Measurements from ENCODE around the gene EDRF1. TPM values are rescaled to one million over a fixed set of nuclear protein-coding genes. Genes with fewer than 3 reads are reported as not detected.

Gene EDRF1
- total RNA-seq, 4 donors from 2014 or later: 7.8 to 22.1 (median 15.8) TPM

- no peak overlapping the region for H3K27ac ChIP-seq
- H3K4me3 ChIP-seq: no peak overlapping the region
- no peak for TF ChIP-seq POLR2AphosphoS5 (IDR thresholded peaks at IDR 0.05)
- no peak for TF ChIP-seq CTCF (IDR thresholded peaks at IDR 0.05)
- no peak for TF ChIP-seq POLR2A (IDR thresholded peaks at IDR 0.05)
- TF ChIP-seq EP300 (IDR thresholded peaks at IDR 0.05): no peak
- H3K27me3 ChIP-seq: no peaks in the 10 kb centered on the region
- H3K4me1 ChIP-seq: no peaks in the 10 kb centered on the region
- peaks cover 25 to 100% of the 10 kb centered on the region in 2 donors for H3K36me3 ChIP-seq
- WGBS, 2 donors (ENCODE audit: low coverage in 1 of 2): 92 to 100% methylated on average over 1 of the region's 1 CpG
- ATAC-seq: no peak
- no peaks in the 10 kb centered on the region for H3K9me3 ChIP-seq
Observed at GRCh38 chr10:125734148-125734547, 14.6 kb downstream of the EDRF1 start.

- Histone ChIP-seq H3K4me3 (no peak overlapping the region), H3K4me1 (no peaks in the 10 kb centered on the region), H3K27me3 (no peaks in the 10 kb centered on the region), H3K27ac (no peak overlapping the region), H3K9me3 (no peaks in the 10 kb centered on the region), H3K36me3 (peaks cover 19 to 100% of the 10 kb centered on the region in 2 donors)
- no peak for ATAC-seq
- TF ChIP-seq POLR2AphosphoS5 (IDR thresholded peaks at IDR 0.05) (no peak), EP300 (IDR thresholded peaks at IDR 0.05) (no peak), POLR2A (IDR thresholded peaks at IDR 0.05) (no peak), CTCF (IDR thresholded peaks at IDR 0.05) (no peak)
- 67 to 100% methylated on average over 1 of the region's 1 CpG for WGBS, 2 donors (ENCODE audit: low coverage in 1 of 2)
Observed at GRCh38 chr10:125734823-125735222, 15.3 kb downstream of the EDRF1 start.

DNA sequence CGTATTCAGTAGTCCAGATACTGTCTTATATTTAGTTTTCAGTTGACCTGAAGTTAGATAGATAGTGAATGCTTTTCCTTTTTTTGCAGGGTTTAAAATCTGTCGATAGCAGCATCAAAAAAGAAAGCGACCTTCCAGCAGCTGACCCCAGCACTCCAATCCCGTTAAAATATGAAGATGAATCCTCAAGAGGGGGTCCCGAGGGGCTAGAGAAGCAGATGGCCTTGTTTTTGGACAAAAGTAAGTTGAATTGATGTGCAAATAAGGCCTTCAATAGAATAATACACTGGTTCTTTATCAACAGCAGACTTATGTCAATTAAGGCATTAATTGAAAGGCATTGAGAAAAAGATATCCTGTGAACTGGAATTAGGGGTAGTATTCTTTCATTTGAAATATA, 18.7 kb downstream of the EDRF1 start:
- Histone ChIP-seq H3K27me3 (no peaks in the 10 kb centered on the region), H3K9me3 (no peaks in the 10 kb centered on the region), H3K4me3 (no peak overlapping the region), H3K36me3 (peaks cover 10 to 95% of the 10 kb centered on the region in 2 donors), H3K27ac (no peak overlapping the region), H3K4me1 (no peaks in the 10 kb centered on the region)
- TF ChIP-seq POLR2AphosphoS5 (IDR thresholded peaks at IDR 0.05) (no peak), CTCF (IDR thresholded peaks at IDR 0.05) (no peak), EP300 (IDR thresholded peaks at IDR 0.05) (no peak), POLR2A (IDR thresholded peaks at IDR 0.05) (no peak)
- no peak for ATAC-seq
- WGBS, 2 donors (ENCODE audit: low coverage in 1 of 2): 75 to 78% methylated on average over 4 to 5 of the region's 5 CpGs

GRCh38 chr10:125739994-125740679, 20.6 kb downstream of the EDRF1 start:
- no peaks in the 10 kb centered on the region for H3K9me3 ChIP-seq
- H3K4me3 ChIP-seq: no peak overlapping the region
- H3K4me1 ChIP-seq: no peaks in the 10 kb centered on the region
- H3K27ac ChIP-seq: no peak overlapping the region
- WGBS, 2 donors (ENCODE audit: low coverage in 1 of 2): 82 to 87% methylated on average over 7 of the region's 7 CpGs
- no peak for ATAC-seq
- TF ChIP-seq POLR2A (IDR thresholded peaks at IDR 0.05) (no peak), POLR2AphosphoS5 (IDR thresholded peaks at IDR 0.05) (no peak), EP300 (IDR thresholded peaks at IDR 0.05) (no peak), CTCF (IDR thresholded peaks at IDR 0.05) (no peak)
- H3K27me3 ChIP-seq: no peaks in the 10 kb centered on the region
- H3K36me3 ChIP-seq: peaks cover 5 to 95% of the 10 kb centered on the region in 2 donors

GRCh38 chr10:125742465-125742864, 23.0 kb downstream of the EDRF1 start:
- Histone ChIP-seq H3K4me1 (no peaks in the 10 kb centered on the region), H3K27ac (no peak overlapping the region), H3K27me3 (no peaks in the 10 kb centered on the region), H3K4me3 (no peak overlapping the region), H3K9me3 (no peaks in the 10 kb centered on the region), H3K36me3 (peaks cover 12 to 95% of the 10 kb centered on the region in 2 donors)
- WGBS, 2 donors (ENCODE audit: low coverage in 1 of 2): 29 to 38% methylated on average over 2 of the region's 2 CpGs
- no peak for ATAC-seq
- no peak for TF ChIP-seq POLR2AphosphoS5 (IDR thresholded peaks at IDR 0.05)
- no peak for TF ChIP-seq CTCF (IDR thresholded peaks at IDR 0.05)
- TF ChIP-seq EP300 (IDR thresholded peaks at IDR 0.05): no peak
- TF ChIP-seq POLR2A (IDR thresholded peaks at IDR 0.05): no peak

Data from gastroesophageal sphincter (tissue), 4 donors.